Lung (tissue), 16 donors: ENCODE data around the gene ABLIM2. TPM values are rescaled to one million over a fixed set of nuclear protein-coding genes. Genes with fewer than 3 reads are reported as not detected.
A peak's percentile ranks its signal among the peaks of the same experiment; 100 is the strongest.

Experiments
- ATAC-seq: fragments of 200-7000 bp; cut with Tn5 transposase; one replicate; pipeline ENCODE4 v1.9.1; 2020; ENCODE audit warnings: moderate number of reproducible peaks; ENCODE audit not compliant: insufficient read depth, low FRiP score
- DNase-seq, 3 donors: peaks; one replicate each; pipeline ENCODE4 v3.0.0-alpha.2; 2013 to 2017
- H3K27ac ChIP-seq, 2 donors: one replicate each; pipeline ENCODE4 v1.5.1; 2013; ENCODE audit warnings: mild to moderate bottlenecking in 2 of 2, moderate library complexity in 2 of 2, control low read depth in 1 of 2, inconsistent platforms in 1 of 2, low read depth in 1 of 2, low read length in 1 of 2
- H3K27me3 ChIP-seq, 3 donors: one replicate each; pipeline ENCODE4 v1.5.1; 2013; ENCODE audit warnings: low read length in 2 of 3; ENCODE audit not compliant: control insufficient read depth in 3 of 3, insufficient read depth in 3 of 3
- H3K36me3 ChIP-seq, 4 donors: one replicate each; pipeline ENCODE4 v1.5.1; 2013; ENCODE audit warnings: low read length in 4 of 4, mild to moderate bottlenecking in 1 of 4, moderate library complexity in 1 of 4; ENCODE audit not compliant: control insufficient read depth in 4 of 4, insufficient read depth in 4 of 4
- H3K4me1 ChIP-seq, 5 donors: one replicate each; pipeline ENCODE4 v1.5.1; 2013; ENCODE audit warnings: low read length in 5 of 5, mild to moderate bottlenecking in 2 of 5, moderate library complexity in 1 of 5; ENCODE audit not compliant: control insufficient read depth in 5 of 5, insufficient read depth in 5 of 5
- H3K4me3 ChIP-seq: one replicate; pipeline ENCODE4 v1.5.1; 2013; ENCODE audit warnings: mild to moderate bottlenecking, control low read depth, moderate library complexity
- H3K9ac ChIP-seq, 2 donors: one replicate each; pipeline ENCODE4 v1.5.1; 2013; ENCODE audit warnings: low read length in 2 of 2, control low read depth in 1 of 2; ENCODE audit not compliant: insufficient read depth in 1 of 2
- H3K9me3 ChIP-seq, 4 donors: one replicate each; pipeline ENCODE4 v1.5.1; 2013; ENCODE audit warnings: low read length in 3 of 4, mild to moderate bottlenecking in 1 of 4, moderate library complexity in 1 of 4; ENCODE audit not compliant: control insufficient read depth in 4 of 4, insufficient read depth in 3 of 4
- CTCF ChIP-seq: IDR thresholded peaks from 2 replicates; pipeline ENCODE4 v1.5.1; 2012; ENCODE audit warnings: mild to moderate bottlenecking; ENCODE audit errors: control extremely low read depth, extremely low read depth
- WGBS, 2 donors: extraction: QIAGEN DNeasy Blood & Tissue Kit; methylation state at CpG; one replicate each; pipeline ENCODE4 v1.1.7; 2013; 5-methylcytosine and 5-hydroxymethylcytosine counted together
- long read RNA-seq, 5 donors: transcript quantifications; one replicate each; lab custom pipeline, GENCODE V29; 2026
- polyA plus RNA-seq, 2 donors: library from polyadenylated mRNA; stranded (reverse); fragments of 200-250 nt; gene quantifications; one replicate each; pipeline ENCODE4 v1.2.1, GENCODE V29; 2013
- total RNA-seq, 2 donors: library from RNA; depleted of rRNA in 1 of 2; stranded (reverse); fragments of >200 nt in 1 of 2; gene quantifications; one replicate each; pipeline ENCODE4 v1.2.1, GENCODE V29; 2014 to 2021
- donor health status: control.
- donor health status: control.
- donor health status: Bipolar disorder and iron deficiency.
- donor health status: healthy.
- donor health status: DM: yes; HTN: yes; CAD: no.

Gene ABLIM2
- total RNA-seq (10 to 100 TPM in 1 of 2 donors, 1 to 10 TPM in 1; 4.0 to 10.9 TPM), polyA plus RNA-seq (1 to 10 TPM; 1.7 to 6.5 TPM)
- long read RNA-seq, donor 1, result 0 reads
- long read RNA-seq, donor 2, result 0 reads
- long read RNA-seq, donor 3, result 0 reads
- long read RNA-seq, donor 4, partial matches to known transcripts, result 0 of 1 reads
- long read RNA-seq, donor 4, other reads (novel, unspliced or antisense), result 0 of 1 reads
- long read RNA-seq, donor 5, partial matches to known transcripts, result 0 of 2 reads
- long read RNA-seq, donor 5, other reads (novel, unspliced or antisense), result 0 of 2 reads

- TF ChIP-seq CTCF, result no peak
- Histone ChIP-seq H3K27ac (peak within 1 kb of the TSS; percentile 24 to 59), H3K36me3 (no peaks in the 10 kb centered on the region), H3K27me3 (peaks cover 0 to 17% (median 10%) of the 10 kb centered on the region in 3 donors), H3K9ac (peak within 1 kb of the TSS in 1 of 2 donors; percentile 49), H3K4me1 (peaks cover 0 to 19% (median 0%) of the 10 kb centered on the region in 5 donors), H3K9me3 (no peaks in the 10 kb centered on the region), H3K4me3 (peak within 1 kb of the TSS; percentile 70)
- ATAC-seq (peak; percentile 99), DNase-seq (peak; percentile 98 to 99 (median 99))
- 0% methylated on average over 95 to 96 of the region's 96 CpGs for WGBS, 2 donors
These were observed at the start of gene ABLIM2 for GRCh38 chr4:8158710-8159536. TSS of gene ABLIM2 (minus strand) at chr4:8158813. CDS start at chr4:8158689, 124 bp downstream.

- no peak overlapping the region for H3K4me3 ChIP-seq
- no peaks in the 10 kb centered on the region for H3K4me1 ChIP-seq
- no peak overlapping the region for H3K9ac ChIP-seq
- no peaks in the 10 kb centered on the region for H3K9me3 ChIP-seq
- no peaks in the 10 kb centered on the region for H3K27me3 ChIP-seq
- no peak for TF ChIP-seq CTCF
- DNase-seq (peak in 1 of 3 donors; percentile 32), ATAC-seq (no peak)
- WGBS, 2 donors, result 60 to 80% methylated on average over 6 of the region's 6 CpGs
- H3K27ac ChIP-seq, result no peak overlapping the region
- peaks cover 0 to 28% (median 0%) of the 10 kb centered on the region in 4 donors for H3K36me3 ChIP-seq
These were observed 48.7 kb upstream of the ABLIM2 start for GRCh38 chr4:8207314-8207713.

- WGBS, 2 donors, result 37 to 60% methylated on average over 26 of the region's 26 CpGs
- Histone ChIP-seq H3K9me3 (no peaks in the 10 kb centered on the region), H3K27ac (no peak overlapping the region), H3K4me3 (no peak overlapping the region), H3K36me3 (peaks cover 0 to 25% (median 0%) of the 10 kb centered on the region in 4 donors), H3K27me3 (no peaks in the 10 kb centered on the region), H3K9ac (no peak overlapping the region), H3K4me1 (peaks cover 0 to 9% (median 7%) of the 10 kb centered on the region in 5 donors)
- ATAC-seq (no peak), DNase-seq (no peak)
- TF ChIP-seq CTCF, result no peak
These were observed 47.4 kb upstream of the ABLIM2 start for GRCh38 chr4:8205749-8206611.
